Measurements from ENCODE around the gene CHST15.

The CHST15 gene

DNA sequence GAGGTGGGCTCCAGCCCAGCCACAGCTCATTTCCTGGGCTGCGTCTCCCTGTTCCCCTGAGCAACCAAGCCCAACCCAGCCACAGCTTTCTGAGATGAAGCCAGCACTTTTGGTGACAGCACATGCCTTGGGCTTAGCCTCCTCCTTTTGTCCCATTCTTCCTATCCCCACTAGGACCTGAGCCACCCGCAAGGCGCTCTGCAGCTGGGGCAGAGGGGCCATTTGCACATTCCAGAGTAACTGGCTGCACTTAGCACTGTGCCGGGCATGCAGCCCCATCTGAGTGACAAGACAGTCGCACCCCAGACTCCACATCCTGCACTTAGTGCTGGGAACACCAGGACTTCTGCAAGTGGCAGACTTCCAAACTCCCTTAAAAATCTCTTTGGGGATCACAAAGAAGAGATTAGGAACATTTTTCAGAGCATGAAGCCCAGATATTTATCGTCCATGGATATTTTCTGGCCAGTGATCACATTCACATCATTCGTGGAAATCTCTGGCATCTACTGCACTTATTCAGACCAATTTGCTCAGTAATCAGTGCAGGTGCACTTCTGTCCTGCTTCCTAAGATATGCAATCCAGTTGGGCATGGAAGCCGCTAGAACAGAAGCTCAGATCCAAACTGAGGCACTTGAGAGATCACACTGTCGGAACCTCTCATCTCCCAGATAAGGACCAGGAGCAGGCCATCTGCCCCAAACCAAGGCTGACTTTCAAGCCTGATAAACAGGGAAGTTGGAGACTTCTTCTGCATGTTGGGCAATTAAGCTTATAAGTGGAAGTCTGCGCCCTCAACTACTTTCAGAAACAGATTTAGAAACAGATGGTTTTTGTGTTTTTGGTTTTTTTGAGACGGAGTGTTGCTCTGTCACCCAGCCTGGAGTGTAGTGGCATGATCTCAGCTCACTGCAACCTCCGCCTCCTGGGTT lies 26.4 kb downstream of the CHST15 start:
- Mint-ChIP-seq H3K4me3 (no peak overlapping the region), H3K4me1 (ENCODE audit: low read depth) (peaks cover 74% of the 10 kb centered on the region), H3K27ac (peak overlapping the region; percentile 25), H3K9me3 (no peaks in the 10 kb centered on the region), H3K36me3 (ENCODE audit: low read depth) (no peaks in the 10 kb centered on the region), H3K27me3 (peaks cover 21% of the 10 kb centered on the region)
- intact Hi-C loops (cut with micrococcal nuclease): no loop called here

DNA sequence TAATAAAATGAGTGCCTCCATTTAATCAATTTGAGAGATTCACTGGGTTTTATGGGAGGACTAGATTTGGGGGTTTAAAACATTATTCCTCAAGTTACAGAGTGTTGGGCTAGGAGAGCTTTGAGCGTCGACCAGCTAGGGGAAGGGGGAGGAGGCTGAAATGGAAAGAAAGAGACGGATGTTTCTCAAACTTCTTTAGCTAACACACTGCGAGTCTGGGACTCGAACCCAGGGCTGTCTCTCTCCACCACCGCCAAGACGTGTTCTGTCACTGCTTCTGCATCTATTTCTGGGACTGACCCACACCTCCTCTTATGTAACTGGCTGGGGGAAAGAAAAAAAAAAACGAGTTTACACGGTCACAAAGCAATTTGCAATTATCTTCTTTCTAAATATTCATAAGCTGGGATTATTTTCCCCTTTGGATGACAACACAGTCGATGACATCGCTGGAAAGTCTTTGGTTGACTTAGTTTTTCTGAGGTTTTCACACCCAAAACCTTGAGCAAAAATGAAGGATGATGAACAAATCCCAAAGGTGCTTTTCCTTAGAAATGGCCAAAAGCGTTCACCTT lies 27.2 kb downstream of the CHST15 start:
- no peaks in the 10 kb centered on the region for H3K9me3 Mint-ChIP-seq
- no peaks in the 10 kb centered on the region for H3K36me3 Mint-ChIP-seq (ENCODE audit: low read depth)
- peaks cover 69% of the 10 kb centered on the region for H3K4me1 Mint-ChIP-seq (ENCODE audit: low read depth)
- H3K4me3 Mint-ChIP-seq: no peak overlapping the region
- peak overlapping the region; percentile 89 for H3K27ac Mint-ChIP-seq
- intact Hi-C loops (cut with micrococcal nuclease): no loop called here
- H3K27me3 Mint-ChIP-seq: peaks cover 19% of the 10 kb centered on the region

DNA sequence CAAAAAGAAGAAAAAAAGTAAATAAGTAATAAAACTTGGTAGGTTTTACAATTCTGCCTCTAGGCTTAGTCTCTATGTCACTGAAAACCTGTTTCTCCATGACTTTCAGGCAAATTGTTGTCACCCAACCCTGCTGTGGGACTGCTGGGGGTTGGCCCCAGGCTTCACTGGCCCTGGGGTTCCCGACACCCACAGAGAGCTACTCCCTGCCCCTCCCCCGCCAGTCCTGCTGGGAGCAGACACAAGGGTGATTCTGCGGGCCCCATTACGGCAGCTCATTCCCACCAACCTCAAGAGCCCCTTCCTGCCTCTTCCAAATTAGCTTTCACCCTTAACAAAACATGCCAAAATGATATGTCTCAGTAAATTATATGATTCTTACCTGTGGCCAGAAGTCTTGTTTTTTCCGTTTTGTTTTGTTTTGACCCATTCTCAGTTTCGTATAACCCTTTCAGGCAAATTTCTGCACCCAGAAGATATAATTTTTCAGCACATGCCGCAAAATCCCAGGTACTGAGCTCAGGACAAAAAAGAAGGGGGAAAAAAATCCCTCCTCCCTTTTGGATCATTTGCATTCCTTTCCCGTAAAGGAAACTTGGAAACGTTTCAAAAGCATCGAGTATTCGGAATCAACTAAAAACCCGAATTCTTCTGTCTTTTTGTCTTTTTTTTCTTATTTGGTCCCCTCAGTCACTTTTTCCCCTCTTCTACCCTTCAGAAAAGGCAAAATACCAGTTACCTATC lies 27.8 kb downstream of the CHST15 start:
- Mint-ChIP-seq H3K27ac (peak overlapping the region; percentile 89), H3K36me3 (ENCODE audit: low read depth) (no peaks in the 10 kb centered on the region), H3K27me3 (peaks cover 15% of the 10 kb centered on the region), H3K4me3 (no peak overlapping the region), H3K4me1 (ENCODE audit: low read depth) (peaks cover 69% of the 10 kb centered on the region), H3K9me3 (no peaks in the 10 kb centered on the region)
- intact Hi-C loops (cut with micrococcal nuclease): no loop called here

DNA sequence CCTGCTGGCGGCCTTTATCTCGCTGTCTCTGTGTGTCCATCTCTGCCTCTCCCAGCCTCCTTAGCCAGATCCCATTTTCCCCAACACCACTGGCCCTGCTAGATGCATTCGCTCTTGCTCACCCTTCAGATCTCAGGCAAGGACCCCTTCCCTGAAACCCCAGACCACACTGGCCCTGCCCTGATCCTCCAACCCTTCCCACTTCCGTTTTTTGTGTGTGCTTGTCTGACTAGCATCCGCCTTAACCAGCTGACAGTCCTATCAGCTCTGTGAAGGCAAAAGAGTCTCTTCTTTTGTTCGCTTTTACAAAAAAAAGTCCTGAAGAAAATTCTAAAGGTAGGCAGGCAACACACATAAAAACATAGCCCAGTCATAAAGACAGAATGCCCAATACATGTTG lies 28.7 kb downstream of the CHST15 start:
- Mint-ChIP-seq H3K4me3 (peak overlapping the region; percentile 60), H3K36me3 (ENCODE audit: low read depth) (no peaks in the 10 kb centered on the region), H3K9me3 (no peaks in the 10 kb centered on the region), H3K27ac (peak overlapping the region; percentile 89), H3K4me1 (ENCODE audit: low read depth) (peaks cover 67% of the 10 kb centered on the region), H3K27me3 (peaks cover 10% of the 10 kb centered on the region)
- intact Hi-C loops (cut with micrococcal nuclease): no loop called here

DNA sequence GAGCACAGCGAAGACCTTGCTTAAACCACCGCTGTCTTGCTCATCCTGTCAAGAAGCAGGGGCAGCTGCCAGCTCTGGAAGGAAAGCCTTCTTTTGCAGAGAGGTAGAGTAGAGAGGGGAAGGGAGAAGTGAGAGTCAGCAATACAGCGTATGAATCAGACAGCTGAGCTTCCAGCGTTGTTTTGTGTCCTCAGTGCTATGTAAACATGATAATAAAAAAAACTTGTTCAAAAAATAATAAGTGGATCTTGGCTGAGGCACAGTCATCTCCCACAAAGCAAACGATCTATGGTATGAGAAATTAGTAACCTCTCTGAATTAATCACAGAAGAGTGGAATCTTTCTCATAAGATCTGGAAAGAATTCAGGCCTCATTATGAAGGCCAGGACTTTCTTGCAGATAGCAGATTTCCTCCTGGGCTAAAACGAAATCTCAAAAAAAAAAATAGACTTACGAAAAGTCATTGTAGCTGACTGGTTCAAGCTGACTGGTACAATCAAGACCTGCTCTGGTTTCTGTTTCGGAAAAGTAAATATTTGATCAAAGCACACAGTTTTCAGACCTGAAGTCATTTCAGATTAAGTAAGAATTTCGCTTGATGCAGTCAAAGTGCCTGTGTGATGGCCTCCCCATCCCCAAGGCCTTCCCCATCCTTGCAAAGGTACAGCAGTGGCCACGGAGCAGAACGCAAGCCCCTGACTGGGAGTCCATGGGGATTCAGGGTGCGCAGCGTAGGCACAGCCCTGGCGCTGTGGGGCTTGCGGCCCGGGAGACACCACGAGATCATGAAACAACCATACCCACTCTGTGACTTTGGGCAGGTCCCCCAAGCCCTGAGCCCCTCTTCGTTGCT lies 29.4 kb downstream of the CHST15 start:
- H3K4me1 Mint-ChIP-seq (ENCODE audit: low read depth): peaks cover 66% of the 10 kb centered on the region
- H3K27ac Mint-ChIP-seq: peak overlapping the region; percentile 89
- intact Hi-C loops (cut with micrococcal nuclease): no loop called here
- H3K27me3 Mint-ChIP-seq: peaks cover 9% of the 10 kb centered on the region
- H3K36me3 Mint-ChIP-seq (ENCODE audit: low read depth): no peaks in the 10 kb centered on the region
- H3K4me3 Mint-ChIP-seq: peak overlapping the region; percentile 20
- H3K9me3 Mint-ChIP-seq: no peaks in the 10 kb centered on the region

DNA sequence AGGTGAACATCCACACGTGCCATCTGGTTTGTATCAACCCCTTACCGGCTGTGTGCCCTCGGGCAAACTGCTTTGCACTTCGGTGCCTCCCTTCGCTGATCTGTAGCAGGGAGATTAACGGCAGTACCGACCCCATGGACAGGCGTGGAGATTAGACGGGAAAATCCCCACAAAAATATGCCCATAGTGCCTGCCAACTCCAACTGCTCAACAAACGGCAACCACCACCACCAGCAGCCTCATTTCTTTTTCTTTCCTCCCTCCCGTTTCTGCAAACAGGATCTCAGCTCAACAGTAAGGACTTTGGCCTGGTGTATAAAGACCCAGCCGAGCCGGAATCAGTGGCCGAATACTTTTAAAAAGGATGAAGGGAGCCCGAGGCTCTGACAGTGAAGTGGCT lies 31.0 kb downstream of the CHST15 start:
- intact Hi-C loops (cut with micrococcal nuclease): no loop called here
- H3K36me3 Mint-ChIP-seq (ENCODE audit: low read depth): no peaks in the 10 kb centered on the region

DNA sequence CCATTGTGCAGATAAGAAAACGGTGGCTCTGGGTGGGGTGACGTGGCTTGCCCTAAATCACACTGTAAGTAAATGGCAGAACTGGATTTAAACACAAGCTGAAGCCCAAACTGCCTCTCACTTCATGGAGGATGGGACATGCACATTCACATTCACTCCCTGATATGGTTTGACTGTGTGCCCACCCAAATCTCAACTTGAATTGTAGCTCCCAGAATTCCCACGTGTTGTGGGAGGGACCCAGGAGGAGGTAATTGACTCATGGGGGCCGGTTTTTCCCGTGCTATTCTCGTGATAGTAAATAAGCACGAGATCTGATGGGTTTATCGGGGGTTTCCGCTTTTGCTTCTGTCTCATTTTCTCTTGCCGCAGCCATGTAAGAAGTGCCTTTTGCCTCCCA lies 32.4 kb downstream of the CHST15 start:
- Mint-ChIP-seq H3K27me3 (peaks cover 10% of the 10 kb centered on the region), H3K27ac (no peak overlapping the region), H3K4me3 (no peak overlapping the region), H3K4me1 (ENCODE audit: low read depth) (peaks cover 52% of the 10 kb centered on the region), H3K36me3 (ENCODE audit: low read depth) (no peaks in the 10 kb centered on the region), H3K9me3 (no peaks in the 10 kb centered on the region)
- intact Hi-C loops (cut with micrococcal nuclease): no loop called here

More for the DNA sequence above, 31.0 kb downstream of the CHST15 start:
- H3K27ac Mint-ChIP-seq: no peak overlapping the region
- peaks cover 60% of the 10 kb centered on the region for H3K4me1 Mint-ChIP-seq (ENCODE audit: low read depth)
- peaks cover 9% of the 10 kb centered on the region for H3K27me3 Mint-ChIP-seq
- H3K4me3 Mint-ChIP-seq: no peak overlapping the region
- no peaks in the 10 kb centered on the region for H3K9me3 Mint-ChIP-seq

DNA sequence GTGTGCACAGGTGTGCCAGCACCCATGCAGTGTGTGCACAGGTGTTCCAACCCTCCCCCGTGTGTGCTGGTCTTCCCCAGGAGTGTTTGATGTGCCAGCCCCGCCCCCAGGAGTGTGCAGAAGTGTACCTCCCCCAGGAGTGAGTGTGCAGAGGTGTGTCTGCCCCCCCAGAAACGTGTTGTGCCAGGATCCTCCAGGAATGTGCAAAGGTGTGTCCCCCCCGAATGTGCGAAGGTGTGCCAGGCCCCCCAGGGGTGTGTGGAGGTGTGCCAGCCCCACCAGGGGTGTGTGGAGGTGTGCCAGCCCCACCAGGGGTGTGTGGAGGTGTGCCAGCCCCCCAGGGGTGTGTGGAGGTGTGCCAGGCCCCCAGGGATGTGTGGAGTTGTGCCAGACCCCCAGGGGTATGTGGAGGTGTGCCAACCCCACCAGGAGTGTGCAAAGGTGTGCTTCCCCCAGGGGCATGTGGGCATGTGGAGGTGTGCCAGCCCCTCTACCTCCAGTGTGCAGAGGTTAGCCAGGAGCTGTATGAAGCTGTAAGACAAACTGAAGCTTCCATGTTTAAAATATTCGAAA lies 33.2 kb downstream of the CHST15 start:
- Mint-ChIP-seq H3K4me3 (no peak overlapping the region), H3K27ac (no peak overlapping the region), H3K9me3 (no peaks in the 10 kb centered on the region), H3K4me1 (ENCODE audit: low read depth) (peaks cover 45% of the 10 kb centered on the region), H3K36me3 (ENCODE audit: low read depth) (no peaks in the 10 kb centered on the region), H3K27me3 (peaks cover 11% of the 10 kb centered on the region)
- intact Hi-C loops (cut with micrococcal nuclease): no loop called here

DNA sequence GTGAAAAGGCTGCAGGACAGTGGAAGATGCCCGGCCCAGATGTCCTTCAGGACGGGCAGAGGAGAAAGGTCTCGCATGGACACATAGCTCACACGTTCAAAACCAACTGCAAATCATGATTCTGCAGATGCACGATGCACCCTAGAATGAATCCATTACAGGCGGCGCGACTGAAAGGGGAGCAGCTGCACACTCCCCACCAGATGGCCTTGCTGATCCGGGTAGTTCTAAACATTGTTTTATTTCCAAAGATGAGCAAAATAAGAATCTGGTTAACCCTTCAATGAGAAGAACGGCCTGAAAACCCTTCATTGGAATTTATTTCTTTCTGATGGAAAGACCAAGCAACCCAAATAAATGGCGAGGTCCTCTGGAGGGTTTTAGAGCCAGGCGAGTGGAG lies 33.8 kb downstream of the CHST15 start:
- Mint-ChIP-seq H3K4me3 (no peak overlapping the region), H3K9me3 (no peaks in the 10 kb centered on the region), H3K27ac (no peak overlapping the region), H3K4me1 (ENCODE audit: low read depth) (peaks cover 39% of the 10 kb centered on the region), H3K36me3 (ENCODE audit: low read depth) (no peaks in the 10 kb centered on the region), H3K27me3 (peaks cover 13% of the 10 kb centered on the region)
- intact Hi-C loops (cut with micrococcal nuclease): no loop called here

DNA sequence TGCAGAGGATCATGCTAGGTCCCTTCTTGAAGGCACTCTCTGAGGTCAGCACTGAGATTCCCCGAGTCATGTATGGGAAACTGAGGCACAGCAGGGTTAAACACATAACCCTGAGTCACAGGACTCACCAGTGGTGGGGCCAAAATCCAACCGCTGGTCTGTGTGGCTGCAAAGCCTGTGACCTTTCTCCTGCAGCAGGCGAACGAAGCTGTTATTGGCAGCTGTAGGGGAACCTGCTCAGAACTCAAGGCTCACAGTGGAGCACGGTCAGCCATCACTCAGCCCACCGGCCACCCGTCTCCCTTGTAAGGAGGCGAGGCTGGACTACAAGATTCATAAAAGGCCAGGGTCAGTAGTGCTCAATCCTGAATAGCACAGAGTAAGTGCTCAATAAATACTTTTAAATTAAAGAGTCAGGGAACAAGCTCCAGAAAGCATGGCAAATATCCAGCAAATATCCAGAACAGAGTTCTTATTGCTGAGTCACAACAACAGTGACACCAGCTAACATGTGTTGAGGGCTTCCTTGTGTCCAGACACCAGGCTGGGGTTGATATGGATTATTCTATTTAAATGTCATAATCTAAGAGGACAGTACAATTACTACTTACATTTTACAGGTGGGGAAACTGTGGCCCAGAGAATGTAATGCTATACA lies 34.9 kb downstream of the CHST15 start:
- H3K9me3 Mint-ChIP-seq: no peaks in the 10 kb centered on the region
- H3K4me1 Mint-ChIP-seq (ENCODE audit: low read depth): peaks cover 37% of the 10 kb centered on the region
- H3K27ac Mint-ChIP-seq: no peak overlapping the region
- no peak overlapping the region for H3K4me3 Mint-ChIP-seq
- H3K36me3 Mint-ChIP-seq (ENCODE audit: low read depth): peaks cover 6% of the 10 kb centered on the region
- intact Hi-C loops (cut with micrococcal nuclease): no loop called here
- H3K27me3 Mint-ChIP-seq: peaks cover 15% of the 10 kb centered on the region

DNA sequence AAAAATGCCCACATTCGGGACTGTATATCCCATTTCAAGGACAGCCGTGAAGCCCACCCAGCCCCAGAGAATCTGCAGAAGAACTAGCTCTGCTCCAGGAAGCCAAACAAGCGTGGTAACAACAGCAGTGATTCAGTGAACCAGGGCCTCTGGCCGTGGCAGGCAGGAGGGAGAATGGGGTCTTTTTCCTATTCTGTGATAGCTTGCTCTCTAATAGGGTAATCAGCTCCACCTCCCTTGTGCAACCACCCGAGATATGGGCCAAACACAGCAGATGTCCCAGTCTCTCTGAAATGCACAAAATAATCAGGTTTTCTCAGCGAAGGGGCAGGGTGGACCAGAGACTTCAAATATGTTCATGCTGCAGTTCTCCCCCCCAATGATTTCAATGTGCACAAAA lies 35.8 kb downstream of the CHST15 start:
- H3K36me3 Mint-ChIP-seq (ENCODE audit: low read depth): peaks cover 6% of the 10 kb centered on the region
- intact Hi-C loops (cut with micrococcal nuclease): no loop called here
- H3K27me3 Mint-ChIP-seq: peaks cover 15% of the 10 kb centered on the region
- peaks cover 29% of the 10 kb centered on the region for H3K4me1 Mint-ChIP-seq (ENCODE audit: low read depth)
- H3K9me3 Mint-ChIP-seq: no peaks in the 10 kb centered on the region
- no peak overlapping the region for H3K4me3 Mint-ChIP-seq
- no peak overlapping the region for H3K27ac Mint-ChIP-seq

DNA sequence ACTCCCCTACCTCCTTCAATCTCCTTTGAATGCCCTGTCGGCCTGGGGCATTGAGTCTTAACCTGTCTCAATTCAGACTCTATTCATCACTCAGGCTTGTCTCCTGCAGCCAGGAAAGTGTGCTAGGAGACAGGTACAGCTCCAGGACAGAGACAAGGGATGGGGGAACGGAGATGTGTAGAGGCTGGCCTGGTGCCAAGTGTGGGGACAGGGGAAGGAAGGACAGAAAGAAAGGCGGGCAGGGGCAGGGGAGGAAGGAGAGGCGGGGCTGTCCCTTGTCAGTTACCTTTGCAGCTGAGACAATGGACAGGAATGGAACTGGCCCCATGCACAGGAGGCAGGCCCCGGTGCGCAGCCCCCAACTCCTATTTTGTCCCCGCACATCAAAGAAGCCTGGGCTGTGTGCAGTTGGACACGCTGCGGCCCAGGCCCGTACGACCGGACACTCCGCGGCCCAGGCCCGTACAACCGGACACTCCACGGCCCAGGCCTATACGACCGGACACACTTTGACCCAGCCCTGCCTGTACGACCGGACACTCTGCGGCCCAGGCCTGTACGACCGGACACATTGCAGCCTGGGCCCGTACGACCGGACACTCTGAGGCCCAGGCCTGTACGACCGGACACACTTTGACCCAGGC lies 36.9 kb downstream of the CHST15 start:
- no peak overlapping the region for H3K4me3 Mint-ChIP-seq
- H3K9me3 Mint-ChIP-seq: no peaks in the 10 kb centered on the region
- no peak overlapping the region for H3K27ac Mint-ChIP-seq
- intact Hi-C loops (cut with micrococcal nuclease): no loop called here
- peaks cover 6% of the 10 kb centered on the region for H3K36me3 Mint-ChIP-seq (ENCODE audit: low read depth)
- peaks cover 12% of the 10 kb centered on the region for H3K27me3 Mint-ChIP-seq
- peaks cover 29% of the 10 kb centered on the region for H3K4me1 Mint-ChIP-seq (ENCODE audit: low read depth)

Data from dendritic cell treated with granulocyte-macrophage colony-stimulating factor and Interleukin-4, amounts not matched to agents 40 ng/mL and 50 ng/mL, for 4 days (primary cell).